Pancreas (tissue), 10 donors: Measurements from ENCODE around the gene LEMD2. TPM values are rescaled to one million over a fixed set of nuclear protein-coding genes. Genes with fewer than 3 reads are reported as not detected.

Source experiments
- ATAC-seq, 4 donors: fragments of 200-7000 bp; cut with Tn5 transposase; one replicate each; pipeline versions ENCODE4 v1.8.0 to v1.9.1; 2020; ENCODE audit warnings: mild to moderate bottlenecking in 4 of 4, moderate library complexity in 4 of 4
- DNase-seq, 6 donors: peaks; one replicate each; pipeline ENCODE4 v3.0.0-alpha.2; 2020
- FAIRE-seq: peaks from 2 replicates; lab custom pipeline; 2012; peaks lifted over from hg19 to GRCh38; lab: Jason Lieb, UNC
- H3K27ac ChIP-seq, 4 donors: fragments of 200-600 bp; sonication (generic); 1 replicate in 3 of 4; 2 replicates in 1 of 4; pipeline versions ENCODE4 v1.5.0 to v1.8.0; 2020
- H3K27me3 ChIP-seq, 4 donors: fragments of 200-600 bp; one replicate each; pipeline ENCODE4 v1.8.0; 2021
- H3K36me3 ChIP-seq, 3 donors: fragments of 200-600 bp; sonication (generic) in 1 of 3; one replicate each; pipeline versions ENCODE4 v1.5.0 to v1.8.0; 2020 to 2021
- H3K4me1 ChIP-seq, 3 donors: fragments of 200-600 bp; one replicate each; pipeline ENCODE4 v1.8.0; 2021
- H3K4me3 ChIP-seq, 4 donors: fragments of 200-600 bp; sonication (generic) in 2 of 4; one replicate each; pipeline versions ENCODE4 v1.5.0 to v1.8.0; 2020 to 2021
- H3K9me3 ChIP-seq, 4 donors: fragments of 200-600 bp; one replicate each; pipeline ENCODE4 v1.8.0; 2021
- WGBS, 2 donors: extraction: QIAGEN DNeasy Blood & Tissue Kit; methylation state at CpG; one replicate each; pipeline ENCODE4 v1.1.7; 2013; 5-methylcytosine and 5-hydroxymethylcytosine counted together
- intact Hi-C, 3 donors: fragments of 100-400 bp; cut with DNase I; formaldehyde crosslinking; loops; one replicate each; pipeline versions ENCODE4 v1.11.1 to v1.14.2; 2022
- polyA plus RNA-seq, 2 donors: library from polyadenylated mRNA; stranded (reverse); fragments of 200-250 nt; gene quantifications; one replicate each; pipeline ENCODE4 v1.2.3, GENCODE V29; 2013
- total RNA-seq, 6 donors: library from RNA; stranded (reverse); fragmentation: NEBNext Ultra II Directional in 4 of 6; extraction: Animal tissue kit (Norgen Biotek cat#: 25700) in 4 of 6; gene quantifications; one replicate each; pipeline versions ENCODE4 v1.2.1 to v1.2.4, GENCODE V29; 2021 to 2023
- TF ChIP-seq, protein P1 (sequence below), 4 donors: fragments of 200-600 bp; sonication (generic) in 3 of 4; IDR thresholded peaks; one replicate each; pipeline versions ENCODE4 v1.5.0 to v1.8.0; 2021; ENCODE audit warnings: antibody characterized with exemption in 4 of 4
- donor health status: healthy with polysubstance abuse.
- donor health status: DM: no; HTN: no; CAD: no; lungs with moderate emphysema.
- donor health status: DM: no; HTN: no; CAD: no.
- donor health status: control.
- donor health status: control.
- donor health status: Bipolar disorder and iron deficiency.
- donor health status: DM: yes; HTN: yes; CAD: no.
- donor health status: DM: no; HTN: no; CAD: no.
- donor health status: DM: no; HTN: no; CAD: no.
- donor health status: DM: yes; HTN: yes; CAD: no.

The LEMD2 gene
- total and polyA plus RNA-seq, 8 donors: 23.4 to 59.4 (median 30.0) TPM

DNA sequence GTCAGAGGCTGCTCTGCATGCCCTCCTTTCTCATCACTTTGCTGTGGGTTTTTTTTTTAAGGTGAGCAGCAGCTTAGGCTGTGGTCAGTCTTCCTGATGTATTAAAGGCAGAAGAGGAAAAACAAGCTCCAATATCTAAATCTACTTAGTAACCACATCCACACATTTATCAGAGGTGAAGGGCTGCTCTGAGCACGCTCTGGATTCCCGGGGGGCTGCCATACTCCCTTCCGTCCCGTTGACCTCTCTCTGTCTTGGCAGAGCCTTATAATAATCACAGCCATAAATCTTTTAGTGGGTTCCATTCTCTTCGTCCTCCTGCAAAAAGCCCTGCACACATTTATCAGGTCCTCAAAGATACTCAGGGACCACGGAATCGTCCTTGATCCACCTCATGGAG is 2.7 kb upstream of the LEMD2 start:
- DNase-seq (no peak), ATAC-seq (no peak), FAIRE-seq (no peak)
- H3K36me3 ChIP-seq: no peaks in the 10 kb centered on the region
- no peak overlapping the region for H3K4me3 ChIP-seq
- peaks cover 11 to 12% (median 11%) of the 10 kb centered on the region in 3 donors for H3K4me1 ChIP-seq
- intact Hi-C loops: no loop called here
- TF ChIP-seq, protein P1, sequence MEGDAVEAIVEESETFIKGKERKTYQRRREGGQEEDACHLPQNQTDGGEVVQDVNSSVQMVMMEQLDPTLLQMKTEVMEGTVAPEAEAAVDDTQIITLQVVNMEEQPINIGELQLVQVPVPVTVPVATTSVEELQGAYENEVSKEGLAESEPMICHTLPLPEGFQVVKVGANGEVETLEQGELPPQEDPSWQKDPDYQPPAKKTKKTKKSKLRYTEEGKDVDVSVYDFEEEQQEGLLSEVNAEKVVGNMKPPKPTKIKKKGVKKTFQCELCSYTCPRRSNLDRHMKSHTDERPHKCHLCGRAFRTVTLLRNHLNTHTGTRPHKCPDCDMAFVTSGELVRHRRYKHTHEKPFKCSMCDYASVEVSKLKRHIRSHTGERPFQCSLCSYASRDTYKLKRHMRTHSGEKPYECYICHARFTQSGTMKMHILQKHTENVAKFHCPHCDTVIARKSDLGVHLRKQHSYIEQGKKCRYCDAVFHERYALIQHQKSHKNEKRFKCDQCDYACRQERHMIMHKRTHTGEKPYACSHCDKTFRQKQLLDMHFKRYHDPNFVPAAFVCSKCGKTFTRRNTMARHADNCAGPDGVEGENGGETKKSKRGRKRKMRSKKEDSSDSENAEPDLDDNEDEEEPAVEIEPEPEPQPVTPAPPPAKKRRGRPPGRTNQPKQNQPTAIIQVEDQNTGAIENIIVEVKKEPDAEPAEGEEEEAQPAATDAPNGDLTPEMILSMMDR (IDR thresholded peaks at IDR 0.05): no peak
- H3K27ac ChIP-seq: no peak overlapping the region
- 60 to 66% methylated on average over 7 of the region's 7 CpGs for WGBS, 2 donors
- H3K27me3 ChIP-seq: no peaks in the 10 kb centered on the region
- H3K9me3 ChIP-seq: no peaks in the 10 kb centered on the region

DNA sequence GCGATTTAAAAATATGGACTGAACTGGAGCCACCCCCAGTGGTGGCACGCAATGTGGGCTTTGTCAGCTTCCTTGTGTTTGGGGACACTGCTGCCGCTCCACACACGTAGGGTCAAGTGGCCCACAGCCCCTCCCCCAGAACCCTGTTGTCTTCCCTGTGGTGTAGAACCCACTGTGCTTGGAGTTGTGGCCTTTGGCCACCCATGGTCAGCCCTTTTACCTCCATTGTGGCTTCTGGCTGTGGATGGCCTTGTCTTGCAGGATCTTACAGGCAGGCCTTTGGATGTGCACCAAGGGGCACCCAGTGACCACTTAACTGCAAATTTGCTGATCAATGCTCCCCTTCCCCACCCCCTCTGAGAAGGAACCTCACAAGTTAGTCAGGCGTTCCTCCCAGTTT is 2.0 kb upstream of the LEMD2 start:
- Histone ChIP-seq H3K4me1 (peaks cover 12 to 18% (median 16%) of the 10 kb centered on the region in 3 donors), H3K27me3 (no peaks in the 10 kb centered on the region), H3K4me3 (no peak overlapping the region), H3K36me3 (no peaks in the 10 kb centered on the region), H3K27ac (no peak overlapping the region), H3K9me3 (no peaks in the 10 kb centered on the region)
- TF ChIP-seq, protein P1 (IDR thresholded peaks at IDR 0.05): no peak
- FAIRE-seq (no peak), ATAC-seq (no peak), DNase-seq (no peak)
- 82 to 91% methylated on average over 5 of the region's 5 CpGs for WGBS, 2 donors
- intact Hi-C loops: no loop called here

DNA sequence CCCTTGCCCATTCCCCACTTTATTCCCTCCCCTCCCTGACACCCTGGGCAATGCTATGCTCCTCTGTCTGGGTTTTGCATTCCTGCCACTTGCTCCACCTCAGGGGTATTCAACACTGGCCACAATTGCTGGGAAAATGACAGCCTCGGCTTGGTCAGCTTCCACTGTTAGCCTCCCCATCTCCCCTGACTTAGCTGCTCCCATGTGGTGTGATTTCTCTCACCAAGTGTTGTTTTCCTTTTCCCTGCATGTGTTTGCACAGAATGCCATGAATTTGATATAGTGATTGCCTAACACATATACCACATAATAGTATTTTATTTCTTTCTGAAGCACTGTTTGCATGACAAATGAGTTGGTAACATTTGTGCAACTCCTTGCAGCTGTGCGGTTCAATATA is 1.4 kb upstream of the LEMD2 start:
- 65 to 83% methylated on average over 2 of the region's 2 CpGs for WGBS, 2 donors
- intact Hi-C loops: no loop called here
- Histone ChIP-seq H3K27ac (no peak overlapping the region), H3K9me3 (no peaks in the 10 kb centered on the region), H3K4me3 (no peak overlapping the region), H3K4me1 (peaks cover 12 to 21% (median 16%) of the 10 kb centered on the region in 3 donors), H3K27me3 (no peaks in the 10 kb centered on the region), H3K36me3 (no peaks in the 10 kb centered on the region)
- ATAC-seq (no peak), FAIRE-seq (no peak), DNase-seq (no peak)
- TF ChIP-seq, protein P1 (IDR thresholded peaks at IDR 0.05): no peak

DNA sequence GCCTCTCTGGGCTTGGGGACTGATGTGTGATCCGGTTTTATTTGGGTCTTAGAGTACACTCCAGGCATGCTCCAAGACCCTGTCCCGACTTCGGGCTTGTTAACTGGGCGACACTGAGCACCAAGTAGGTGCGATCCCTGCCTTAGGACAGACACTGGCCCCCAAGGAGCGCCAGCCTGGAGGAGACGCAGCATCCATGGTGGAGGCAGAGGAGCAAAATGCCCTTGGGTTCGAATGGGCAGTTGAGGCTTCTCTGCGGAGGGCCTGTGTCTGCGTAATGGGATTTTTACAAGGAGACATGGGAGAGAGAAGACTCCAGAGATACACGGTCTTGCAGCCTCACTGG is 593 bp upstream of the LEMD2 start:
- FAIRE-seq (no peak), DNase-seq (peak in 1 of 6 donors; percentile 35), ATAC-seq (no peak)
- Histone ChIP-seq H3K4me3 (peak overlapping the region in 2 of 4 donors; percentile 96 to 97), H3K27me3 (no peaks in the 10 kb centered on the region), H3K27ac (no peak overlapping the region), H3K4me1 (peaks cover 12 to 21% (median 16%) of the 10 kb centered on the region in 3 donors), H3K9me3 (no peaks in the 10 kb centered on the region), H3K36me3 (peaks cover 0 to under 1% (median under 1%) of the 10 kb centered on the region in 3 donors)
- intact Hi-C loops: no loop called here
- WGBS, 2 donors: 88 to 93% methylated on average over 11 of the region's 11 CpGs
- TF ChIP-seq, protein P1 (IDR thresholded peaks at IDR 0.05): no peak

DNA sequence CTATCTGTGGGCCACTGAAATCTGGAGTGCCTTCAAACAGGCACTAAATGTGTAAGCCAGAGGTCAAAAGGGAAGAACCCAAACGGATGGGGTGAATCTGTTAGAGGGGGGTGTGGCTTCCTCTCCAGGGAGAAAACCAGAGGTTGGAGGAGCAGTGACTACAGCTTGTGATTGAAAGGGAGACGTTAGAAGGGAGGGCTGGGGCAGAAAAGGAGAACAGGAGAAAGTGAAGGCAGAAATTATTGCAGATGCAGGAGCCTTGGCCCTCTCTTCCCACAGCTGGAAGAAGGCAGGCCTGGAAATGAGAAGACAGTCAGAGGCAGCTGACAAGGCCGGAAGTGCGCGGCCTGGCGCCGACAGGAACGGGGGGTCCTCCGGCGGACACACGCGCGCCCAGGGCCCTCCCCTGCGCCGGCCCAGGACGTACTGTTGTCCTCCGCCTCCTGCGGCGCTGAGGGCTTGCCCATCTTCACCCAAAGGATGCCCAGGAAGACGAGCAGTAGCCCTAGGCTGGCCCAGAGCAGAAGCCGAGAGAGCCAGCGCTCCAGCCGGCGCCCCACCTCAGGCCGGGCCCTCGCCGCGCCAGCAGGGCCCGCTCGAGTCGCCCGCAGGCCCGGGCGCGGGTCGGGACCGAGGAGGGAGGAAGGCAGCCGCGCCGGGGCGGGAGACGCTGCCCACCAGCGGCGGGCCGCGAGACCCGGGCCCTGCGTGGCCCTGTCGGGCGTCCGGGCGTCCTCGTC is 806 bp downstream of the LEMD2 start:
- intact Hi-C loops: no loop called here
- H3K4me1 ChIP-seq: peaks cover 12 to 21% (median 16%) of the 10 kb centered on the region in 3 donors
- peak overlapping the region; percentile 70 to 91 (median 86) for H3K27ac ChIP-seq
- H3K4me3 ChIP-seq: peak overlapping the region; percentile 92 to 97 (median 96)
- DNase-seq (peak in 5 of 6 donors; percentile 42 to 79 (median 56)), FAIRE-seq (no peak), ATAC-seq (peak; percentile 35 to 70 (median 54))
- H3K9me3 ChIP-seq: no peaks in the 10 kb centered on the region
- H3K36me3 ChIP-seq: peaks cover 0 to 15% (median 8%) of the 10 kb centered on the region in 3 donors
- TF ChIP-seq, protein P1 (IDR thresholded peaks at IDR 0.05): no peak
- WGBS, 2 donors: 0% methylated on average over 43 to 53 of the region's 53 CpGs
- H3K27me3 ChIP-seq: no peaks in the 10 kb centered on the region
